HG02798 (cell line): Measurements from ENCODE around the gene ETV6.
A peak's percentile ranks its signal among the peaks of the same experiment; 100 is the strongest.

Experiments
- ATAC-seq: cut with Tn5 transposase; IDR thresholded peaks from one replicate; pipeline ENCODE4 v1.9.1; 2021; ENCODE audit warnings: mild to moderate bottlenecking; ENCODE audit not compliant: unreplicated experiment, poor library complexity

ETV6 gene

GRCh38 chr12:11688831-11689230 lies 39.4 kb downstream of the ETV6 start:
- ATAC-seq: no peak

- no peak for ATAC-seq
Observed at GRCh38 chr12:11689591-11690186, 40.2 kb downstream of the ETV6 start.

- no peak for ATAC-seq
Observed at GRCh38 chr12:11693067-11693466, 43.6 kb downstream of the ETV6 start.

- no peak for ATAC-seq
Observed at GRCh38 chr12:11693601-11694000, 44.1 kb downstream of the ETV6 start.

GRCh38 chr12:11694528-11694927 lies 45.1 kb downstream of the ETV6 start:
- ATAC-seq: no peak

- no peak for ATAC-seq
Observed at GRCh38 chr12:11695321-11695720, 45.8 kb downstream of the ETV6 start.

- no peak for ATAC-seq
Observed at GRCh38 chr12:11696084-11696483, 46.6 kb downstream of the ETV6 start.

GRCh38 chr12:11697131-11697530 lies 47.7 kb downstream of the ETV6 start:
- no peak for ATAC-seq

- no peak for ATAC-seq
Observed at GRCh38 chr12:11697670-11698387, 48.4 kb downstream of the ETV6 start.

- no peak for ATAC-seq
Observed at GRCh38 chr12:11698729-11699128, 49.3 kb downstream of the ETV6 start.

- no peak for ATAC-seq
Observed at GRCh38 chr12:11701433-11701832, 52.0 kb downstream of the ETV6 start.

- ATAC-seq: peak; percentile 51
Observed at GRCh38 chr12:11702959-11703358, 53.5 kb downstream of the ETV6 start.

GRCh38 chr12:11703378-11703777 lies 53.9 kb downstream of the ETV6 start:
- no peak for ATAC-seq

GRCh38 chr12:11704089-11704488 lies 54.6 kb downstream of the ETV6 start:
- ATAC-seq: no peak

- no peak for ATAC-seq
Observed at GRCh38 chr12:11705010-11705409, 55.5 kb downstream of the ETV6 start.

GRCh38 chr12:11706509-11707379 lies 57.3 kb downstream of the ETV6 start:
- ATAC-seq: no peak

GRCh38 chr12:11707535-11707934 lies 58.1 kb downstream of the ETV6 start:
- no peak for ATAC-seq

- ATAC-seq: no peak
Observed at GRCh38 chr12:11709513-11709912, 60.0 kb downstream of the ETV6 start.

- no peak for ATAC-seq
Observed at GRCh38 chr12:11710431-11710830, 61.0 kb downstream of the ETV6 start.

- ATAC-seq: no peak
Observed at GRCh38 chr12:11710906-11711305, 61.4 kb downstream of the ETV6 start.

GRCh38 chr12:11711651-11712327 lies 62.3 kb downstream of the ETV6 start:
- ATAC-seq: no peak
